SHP77 treated with DMSO at 0.1 percent for 48 hours (cell line): ENCODE results near the gene SLC35B1.

Experiments
- DNase-seq: peaks from one replicate; lab custom pipeline; 2025; lab: John Stamatoyannopoulos, UW

SLC35B1 gene, protein sequence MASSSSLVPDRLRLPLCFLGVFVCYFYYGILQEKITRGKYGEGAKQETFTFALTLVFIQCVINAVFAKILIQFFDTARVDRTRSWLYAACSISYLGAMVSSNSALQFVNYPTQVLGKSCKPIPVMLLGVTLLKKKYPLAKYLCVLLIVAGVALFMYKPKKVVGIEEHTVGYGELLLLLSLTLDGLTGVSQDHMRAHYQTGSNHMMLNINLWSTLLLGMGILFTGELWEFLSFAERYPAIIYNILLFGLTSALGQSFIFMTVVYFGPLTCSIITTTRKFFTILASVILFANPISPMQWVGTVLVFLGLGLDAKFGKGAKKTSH

DNA sequence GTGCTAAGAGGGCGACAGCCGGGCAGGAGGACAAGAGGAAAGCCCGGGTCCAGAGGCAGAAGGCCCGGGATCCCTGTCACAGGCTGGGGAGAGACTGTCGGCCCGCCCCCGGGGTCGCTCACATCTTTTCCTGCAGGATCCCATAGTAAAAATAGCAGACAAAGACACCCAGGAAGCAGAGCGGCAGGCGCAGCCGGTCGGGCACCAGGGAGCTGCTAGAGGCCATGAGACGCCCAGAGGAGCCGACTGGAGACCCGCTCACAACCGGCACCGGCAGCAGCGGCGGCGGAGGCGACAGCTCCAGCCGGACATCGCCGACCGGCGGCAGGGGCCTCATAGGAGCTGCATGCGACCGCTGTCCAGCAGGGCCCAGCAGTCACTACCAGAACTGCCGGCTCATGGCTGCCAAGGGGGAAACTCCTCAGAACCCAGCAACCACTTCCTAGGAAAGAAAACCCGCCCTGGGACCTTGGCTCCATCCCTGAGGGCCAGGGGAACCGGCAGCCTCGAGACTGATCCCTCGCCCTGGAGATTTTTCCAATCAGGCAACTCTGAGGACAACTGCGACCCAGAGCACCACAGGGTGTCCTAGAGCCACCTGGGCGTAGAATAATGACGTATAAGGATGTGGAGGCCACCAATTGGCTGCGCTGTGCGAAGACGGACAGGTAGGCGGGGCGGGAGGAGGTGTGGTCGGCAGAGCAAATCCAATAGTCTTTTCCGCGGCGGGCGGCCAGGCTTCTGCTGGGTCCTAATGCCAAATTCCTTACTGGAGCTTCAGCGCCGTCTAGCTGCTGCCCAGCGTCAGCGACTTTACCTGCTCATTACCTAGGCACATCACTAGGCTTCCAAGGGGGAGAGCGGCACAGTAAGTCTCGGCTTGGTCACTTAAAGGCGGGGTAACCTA lies at the start of gene SLC35B1:
Gene SLC35B1 (minus strand): TSS at position 357 of the 907 bp plus-strand sequence. CDS start 131 bp downstream, at position 226.
- DNase-seq, result peak; percentile 99

DNA sequence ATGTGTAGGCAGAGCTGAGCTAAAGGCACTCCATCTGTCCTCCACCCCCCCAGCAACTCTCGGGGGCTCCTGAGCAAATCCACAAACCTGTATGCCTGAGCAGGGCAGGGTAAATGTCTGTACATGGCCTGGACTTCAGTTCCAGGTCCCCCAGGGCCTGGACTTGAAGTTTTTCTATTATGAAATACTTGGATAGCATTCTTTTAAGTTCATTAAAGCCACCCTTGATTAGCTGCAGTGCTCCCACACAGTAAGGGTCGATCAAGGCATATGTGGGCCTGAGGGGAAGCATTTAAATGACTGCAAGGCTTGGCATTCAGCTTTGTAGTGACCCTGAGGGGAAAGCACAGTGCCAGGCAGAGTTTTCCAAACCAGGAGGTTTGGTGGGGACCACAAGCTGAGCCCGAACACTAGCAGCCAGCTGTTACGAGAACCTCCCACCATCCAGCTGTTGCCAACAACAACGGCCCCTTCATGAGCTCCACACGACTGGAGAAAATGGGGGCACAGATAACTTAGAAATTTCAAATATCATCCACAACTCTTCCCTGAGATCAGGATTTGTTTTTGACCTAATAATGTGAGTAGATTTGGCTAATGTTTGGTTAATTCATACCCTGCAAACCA lies 49.5 kb upstream of the SLC35B1 start:
- no peak for DNase-seq

DNA sequence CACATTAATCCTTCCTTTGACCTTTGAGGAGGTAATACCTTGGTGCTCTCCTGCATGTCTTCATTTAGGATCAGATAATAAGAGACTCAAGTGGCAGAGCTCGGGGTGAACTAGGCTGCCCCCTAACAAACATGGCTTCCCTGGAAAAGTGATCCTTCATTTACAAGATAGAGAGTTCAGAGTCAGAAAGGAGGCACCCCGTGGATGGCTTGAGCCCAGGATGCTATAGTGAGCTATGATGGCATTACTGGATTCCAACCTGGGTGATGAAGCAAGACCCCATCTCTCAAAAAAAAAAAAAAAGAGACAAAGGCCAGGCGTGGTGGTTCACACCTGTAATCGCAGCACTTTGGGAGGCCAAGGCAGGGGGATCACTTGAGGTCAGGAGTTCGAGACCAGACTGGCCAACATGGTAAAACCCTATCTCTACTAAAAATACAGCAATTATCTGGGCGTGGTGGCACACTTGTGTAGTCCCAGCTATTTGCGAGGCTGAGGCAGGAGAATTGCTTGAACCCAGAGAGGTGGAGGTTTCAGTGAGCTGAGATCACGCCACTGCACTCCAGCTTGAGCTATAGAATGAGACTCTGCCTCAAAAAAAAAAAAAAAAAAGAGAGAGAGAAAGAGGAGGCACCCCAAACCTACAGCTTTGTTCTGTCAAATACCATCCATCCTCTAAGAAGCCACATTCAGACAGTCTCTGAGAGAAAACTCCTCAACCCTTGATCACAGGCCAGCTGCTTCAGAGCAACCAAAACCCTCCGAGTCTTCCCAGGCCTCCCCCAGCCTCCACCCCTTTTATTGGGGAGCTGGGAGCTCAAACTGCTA lies 48.8 kb upstream of the SLC35B1 start:
- no peak for DNase-seq

DNA sequence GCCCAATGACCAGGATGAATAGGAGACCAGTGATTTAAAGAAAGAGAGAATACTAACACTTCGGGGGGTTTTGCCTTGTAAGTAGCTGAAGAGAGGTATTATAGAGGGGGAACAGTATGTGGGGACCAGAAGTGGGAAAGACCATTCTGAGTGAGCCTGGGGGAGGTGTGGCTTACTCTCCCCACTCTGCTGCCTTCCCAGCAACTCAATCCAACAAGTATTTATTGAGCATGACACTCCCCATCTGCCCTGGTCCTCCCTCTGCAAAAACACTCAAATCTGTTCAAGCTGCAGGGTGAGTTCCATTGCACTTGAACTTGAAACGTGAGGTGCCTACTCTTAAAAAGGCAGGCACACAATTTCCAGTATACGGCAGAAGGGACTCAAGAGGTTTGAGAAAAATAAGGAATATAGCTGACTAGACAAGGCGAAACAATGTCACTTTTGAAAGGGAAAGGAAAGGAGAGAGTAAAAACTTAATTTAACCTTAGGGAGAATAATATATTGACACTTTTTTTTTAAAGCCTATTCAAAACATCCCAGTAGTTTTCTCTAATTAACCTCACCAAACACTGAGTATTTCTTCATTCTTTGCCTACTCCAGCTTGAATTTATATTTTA lies 48.0 kb upstream of the SLC35B1 start:
- no peak for DNase-seq

DNA sequence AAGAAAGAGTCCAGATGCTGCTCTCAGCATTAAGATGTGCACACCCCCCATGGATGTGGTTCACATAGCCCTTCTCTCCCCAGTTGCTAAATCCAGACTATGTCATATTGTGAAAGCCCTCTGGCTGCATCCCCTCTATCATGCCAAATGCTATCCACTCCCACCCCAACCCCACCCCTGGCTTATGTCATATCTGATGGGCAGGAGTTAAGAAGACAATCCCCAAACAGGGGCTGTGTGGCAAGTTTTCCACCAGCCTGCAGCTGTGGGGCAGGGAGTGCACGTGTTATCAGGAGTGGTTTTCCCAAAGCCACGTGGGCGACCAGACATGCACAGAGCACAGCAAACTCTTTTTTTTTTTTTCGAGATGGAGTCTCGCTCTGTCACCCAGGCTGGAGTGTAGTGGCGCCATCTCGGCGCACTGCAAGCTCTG lies 46.2 kb upstream of the SLC35B1 start:
- no peak for DNase-seq

DNA sequence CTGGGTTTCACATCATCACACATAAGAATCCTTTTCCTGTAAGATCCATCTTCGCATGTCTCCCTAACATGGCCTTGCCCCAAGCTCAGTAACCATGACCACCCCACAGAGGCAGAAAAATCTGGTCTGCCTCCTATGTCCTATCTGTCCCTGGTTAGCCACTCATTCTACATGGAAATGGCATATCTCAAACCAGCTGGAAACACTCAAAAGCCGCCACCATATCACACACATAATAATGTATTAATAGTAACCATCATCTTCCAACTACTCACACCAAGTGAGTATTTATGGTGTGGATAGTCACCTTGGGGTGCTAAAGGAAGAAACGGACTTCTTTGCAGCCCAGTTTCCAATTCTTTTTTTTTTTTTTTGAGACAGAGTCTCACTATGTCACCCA lies 44.7 kb upstream of the SLC35B1 start:
- DNase-seq, result no peak

DNA sequence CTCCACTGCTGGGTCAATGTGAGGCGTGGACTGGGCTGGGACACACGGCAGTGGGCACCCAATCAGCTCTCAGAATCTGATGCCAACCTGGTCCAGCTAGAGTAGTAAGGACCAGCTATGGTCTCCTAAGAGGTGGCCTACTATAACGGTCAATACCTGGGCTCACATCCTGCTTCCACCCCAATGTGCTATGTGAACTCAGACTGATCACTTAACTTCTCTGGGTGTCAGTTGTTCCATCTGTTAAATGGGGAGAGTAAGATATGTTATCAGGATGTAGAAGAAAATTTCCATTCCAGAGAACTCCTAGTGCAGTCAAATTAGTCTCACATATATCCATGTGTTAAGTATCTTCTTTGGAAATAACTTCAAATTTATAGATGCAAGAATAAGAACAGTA lies 42.0 kb upstream of the SLC35B1 start:
- DNase-seq, result no peak

DNA sequence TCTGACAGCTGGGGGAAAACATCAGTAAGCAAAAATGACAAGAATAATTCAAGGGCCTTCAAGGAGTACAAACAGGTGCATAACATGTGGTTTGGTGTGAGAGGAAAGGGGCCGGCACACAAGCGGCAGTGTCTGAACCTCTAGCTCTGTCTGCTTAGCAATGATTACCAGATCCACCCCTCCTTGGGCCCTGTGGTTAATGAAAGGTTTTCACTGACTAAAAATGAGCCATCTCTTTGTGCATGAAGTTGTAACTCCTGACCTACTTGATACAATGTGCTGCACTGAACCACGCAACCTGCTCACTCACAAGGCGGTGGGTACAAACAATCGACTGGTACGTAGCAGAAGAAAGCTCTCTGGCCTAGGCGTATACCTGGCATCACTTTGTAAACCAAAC lies 41.0 kb upstream of the SLC35B1 start:
- DNase-seq, result no peak

DNA sequence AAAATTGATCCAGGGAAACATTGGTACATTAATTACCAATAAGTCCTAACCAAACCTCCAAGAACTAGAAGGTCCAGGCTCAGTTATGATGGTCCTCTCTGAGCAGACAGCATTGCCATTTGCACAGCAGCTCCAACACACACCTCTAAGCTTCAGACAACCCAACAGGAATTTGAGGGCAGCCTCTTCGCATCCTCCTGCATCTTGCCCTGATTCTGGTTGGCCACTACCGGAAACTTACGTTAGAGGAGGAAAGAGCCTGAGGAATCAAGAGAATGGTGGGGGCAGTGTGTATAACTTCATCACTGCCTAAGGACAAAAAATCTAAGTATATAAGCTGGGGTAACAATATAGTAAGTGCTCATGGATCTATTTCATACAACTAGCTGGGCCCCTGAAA lies 40.5 kb upstream of the SLC35B1 start:
- no peak for DNase-seq

DNA sequence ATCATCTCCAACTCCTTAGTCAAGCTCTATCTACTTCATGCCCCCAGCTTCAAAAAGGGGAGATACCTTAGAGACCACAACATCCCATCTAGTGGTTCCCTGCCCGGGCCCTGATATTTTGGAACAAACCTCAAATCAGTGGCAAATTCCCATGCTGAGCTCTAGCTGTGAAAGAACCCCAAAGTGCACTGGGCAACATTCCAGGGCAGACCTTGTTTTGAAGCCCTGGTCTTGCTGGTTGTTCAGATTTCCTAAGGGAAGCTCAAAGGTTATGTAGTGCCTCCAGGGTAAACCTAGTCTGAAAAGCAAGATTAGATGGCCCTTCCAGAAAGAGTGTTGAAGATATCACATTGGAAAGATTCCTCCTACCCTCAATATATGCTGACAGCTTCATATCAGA lies 39.9 kb upstream of the SLC35B1 start:
- DNase-seq, result no peak

DNA sequence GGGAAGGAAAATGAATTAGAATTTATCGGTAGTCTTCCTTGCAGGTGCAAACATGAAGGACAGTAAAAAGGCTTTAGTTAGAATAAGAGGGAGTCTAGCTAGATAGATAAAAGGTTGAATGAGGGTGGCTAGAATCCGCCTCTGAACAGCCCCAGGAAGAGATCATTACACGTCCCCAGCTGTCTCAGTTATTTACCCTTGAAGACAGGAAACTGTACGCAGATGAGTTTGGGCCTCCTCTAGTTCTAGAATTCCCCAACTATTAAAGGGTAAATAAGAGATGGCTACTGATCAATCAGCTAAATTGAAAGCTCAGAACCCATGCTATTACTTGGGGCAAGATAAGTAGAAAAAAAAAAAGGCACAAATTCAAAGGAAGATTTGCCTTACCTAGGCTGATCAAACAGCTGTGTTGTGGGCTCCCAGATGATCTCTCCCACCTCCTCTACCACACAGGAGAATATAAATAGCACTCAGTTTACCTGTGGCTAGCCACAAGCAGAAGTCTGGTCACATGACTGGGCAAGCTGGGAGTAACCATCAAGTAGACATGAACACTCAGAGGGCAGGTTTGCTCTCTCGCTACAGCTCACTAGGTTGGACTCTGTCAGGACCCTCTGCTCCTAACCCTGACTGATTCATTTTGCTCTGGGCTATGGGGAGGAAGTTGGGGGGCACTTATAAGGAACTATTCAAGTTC lies 39.2 kb upstream of the SLC35B1 start:
- no peak for DNase-seq

DNA sequence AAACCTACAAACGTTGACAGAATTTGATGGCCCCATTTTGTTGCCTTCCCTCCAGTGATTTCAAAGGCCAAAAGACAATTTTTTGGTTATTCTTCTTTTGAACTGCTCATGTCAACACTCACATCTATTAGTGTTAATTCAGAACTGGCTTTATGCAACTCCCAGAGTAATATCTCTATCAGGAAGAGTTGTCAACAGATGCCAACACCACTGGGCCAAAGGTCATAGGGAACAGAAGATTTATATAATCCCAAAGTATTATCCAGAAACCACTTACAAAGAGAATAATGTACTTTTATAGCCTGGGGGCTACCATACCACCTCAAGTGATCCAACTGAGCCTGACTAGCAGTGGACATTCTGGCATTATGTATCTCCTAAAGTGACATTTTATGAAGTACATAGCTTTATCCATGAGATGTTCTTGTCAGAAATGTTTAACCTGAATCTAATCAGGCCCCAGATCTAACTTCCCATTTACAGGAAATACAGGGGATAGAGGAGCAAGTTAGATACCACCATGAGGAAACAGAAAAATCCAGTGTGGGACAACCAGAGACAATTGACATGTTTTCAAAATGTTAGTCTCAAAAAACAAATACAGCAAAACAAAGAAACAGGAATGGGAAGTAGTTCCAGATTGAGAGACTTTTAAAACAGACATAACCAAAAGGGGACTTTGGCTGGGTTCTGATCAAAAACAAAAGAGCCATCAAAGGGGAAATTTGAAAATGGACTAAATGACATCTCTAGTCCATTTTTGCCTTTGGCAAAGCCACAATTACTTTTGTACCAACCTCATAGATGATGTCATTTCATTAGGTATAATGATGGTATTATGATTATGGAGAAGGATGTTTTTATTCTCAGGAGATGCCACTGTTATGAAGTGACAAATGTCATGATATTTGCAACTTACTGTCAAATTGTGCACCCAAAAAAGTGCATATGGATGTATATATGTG lies 37.7 kb upstream of the SLC35B1 start:
- DNase-seq, result no peak

DNA sequence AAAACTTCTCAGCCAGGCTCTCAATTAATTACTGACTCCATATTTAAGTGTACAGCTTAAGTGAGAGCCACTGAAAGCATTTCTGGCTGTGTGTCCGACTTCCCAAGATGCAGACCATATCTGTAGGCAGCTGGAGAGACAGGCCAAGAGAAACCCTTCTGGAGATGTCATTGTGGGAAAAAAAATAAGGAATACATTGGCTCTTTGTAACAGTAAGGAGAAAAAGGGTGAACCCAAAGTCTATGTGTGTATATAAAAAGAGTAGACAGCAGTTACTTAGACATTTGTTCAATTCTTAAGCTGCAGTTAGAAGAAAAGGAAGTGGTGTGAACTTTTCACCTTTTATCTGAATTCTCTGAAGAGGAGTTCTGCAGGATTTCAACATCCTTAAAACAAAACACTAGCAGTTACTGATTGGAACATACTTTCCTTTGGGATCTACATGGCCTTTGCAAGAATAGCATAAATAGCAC lies 34.4 kb upstream of the SLC35B1 start:
- DNase-seq, result no peak

DNA sequence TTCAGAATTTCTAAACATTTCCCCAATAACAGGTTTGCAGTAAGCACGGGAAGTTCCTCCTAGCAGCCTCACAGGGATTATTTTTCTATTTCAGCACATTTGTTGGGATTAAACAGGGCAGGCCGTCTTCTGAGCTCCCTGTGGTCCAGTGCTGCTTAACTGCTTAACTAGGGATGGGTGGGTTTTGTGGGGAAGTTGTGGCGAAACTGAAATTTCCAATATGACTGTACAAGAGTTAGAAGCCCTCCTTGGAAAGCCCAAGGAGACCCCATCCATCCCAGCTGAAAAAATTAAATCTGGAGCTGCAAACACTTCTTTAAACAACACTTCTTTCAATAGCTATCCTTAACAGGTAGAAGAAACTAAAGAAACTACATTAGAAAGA lies 33.9 kb upstream of the SLC35B1 start:
- no peak for DNase-seq

DNA sequence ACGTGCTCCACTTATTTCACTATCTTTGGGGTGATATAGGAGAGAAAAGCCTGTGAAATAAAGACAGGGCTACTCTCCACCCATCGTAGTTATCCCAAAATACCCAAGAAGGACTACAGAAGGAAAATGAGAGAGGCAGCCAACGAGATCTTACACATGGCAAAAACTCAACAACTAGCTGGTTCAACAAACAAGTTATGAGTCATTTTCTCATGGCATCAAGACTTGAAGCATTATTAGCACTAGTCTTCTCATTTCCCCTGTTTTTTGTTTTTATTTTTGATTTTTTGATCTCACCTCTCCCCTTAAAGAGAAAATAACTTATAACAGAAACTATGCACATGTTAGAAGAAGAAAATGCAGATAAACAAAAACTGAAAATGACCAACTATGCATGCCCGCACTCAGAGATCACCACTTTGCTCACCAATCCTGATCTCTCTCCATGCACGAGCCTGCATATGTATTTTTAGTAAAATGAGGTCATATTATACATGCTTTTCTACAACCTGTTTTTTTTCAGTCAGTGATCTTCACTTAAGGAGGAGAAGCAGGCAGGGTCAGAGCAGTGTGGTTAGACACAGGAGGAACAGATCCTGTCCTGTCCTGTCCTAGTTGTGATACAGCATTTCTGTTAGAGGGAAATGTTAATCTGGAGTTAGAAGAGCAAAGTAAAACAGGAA lies 33.4 kb upstream of the SLC35B1 start:
- DNase-seq, result no peak

DNA sequence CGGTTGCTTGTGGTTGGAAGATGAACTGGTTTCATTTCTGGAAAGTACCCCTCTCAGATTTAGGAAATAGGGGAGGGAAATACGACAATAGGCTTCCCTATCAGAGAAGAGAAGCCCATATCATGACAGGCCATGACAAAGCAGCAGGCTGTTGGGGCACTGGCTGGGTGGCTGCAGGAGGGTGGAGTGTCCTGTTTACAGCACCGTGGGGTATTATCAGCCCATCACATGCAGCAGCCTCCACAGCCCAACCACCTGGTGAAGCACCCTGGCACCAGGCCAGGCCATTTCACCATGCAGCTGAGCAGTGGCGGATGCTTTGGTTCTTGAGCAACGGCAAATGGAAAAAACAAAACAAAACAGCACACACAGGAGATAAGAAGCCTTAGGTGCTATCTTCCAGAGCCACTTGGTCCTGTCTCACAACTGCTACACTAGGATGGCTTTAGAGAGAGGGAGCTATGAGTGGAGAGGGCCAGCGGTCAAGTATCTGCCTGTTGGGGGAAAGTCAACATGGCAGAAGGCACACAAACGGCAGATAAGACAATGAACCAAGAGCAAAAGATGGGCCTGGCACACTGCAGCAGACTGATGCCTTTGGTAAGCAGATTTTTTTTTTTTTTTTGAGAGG lies 32.0 kb upstream of the SLC35B1 start:
- peak; percentile 79 for DNase-seq

DNA sequence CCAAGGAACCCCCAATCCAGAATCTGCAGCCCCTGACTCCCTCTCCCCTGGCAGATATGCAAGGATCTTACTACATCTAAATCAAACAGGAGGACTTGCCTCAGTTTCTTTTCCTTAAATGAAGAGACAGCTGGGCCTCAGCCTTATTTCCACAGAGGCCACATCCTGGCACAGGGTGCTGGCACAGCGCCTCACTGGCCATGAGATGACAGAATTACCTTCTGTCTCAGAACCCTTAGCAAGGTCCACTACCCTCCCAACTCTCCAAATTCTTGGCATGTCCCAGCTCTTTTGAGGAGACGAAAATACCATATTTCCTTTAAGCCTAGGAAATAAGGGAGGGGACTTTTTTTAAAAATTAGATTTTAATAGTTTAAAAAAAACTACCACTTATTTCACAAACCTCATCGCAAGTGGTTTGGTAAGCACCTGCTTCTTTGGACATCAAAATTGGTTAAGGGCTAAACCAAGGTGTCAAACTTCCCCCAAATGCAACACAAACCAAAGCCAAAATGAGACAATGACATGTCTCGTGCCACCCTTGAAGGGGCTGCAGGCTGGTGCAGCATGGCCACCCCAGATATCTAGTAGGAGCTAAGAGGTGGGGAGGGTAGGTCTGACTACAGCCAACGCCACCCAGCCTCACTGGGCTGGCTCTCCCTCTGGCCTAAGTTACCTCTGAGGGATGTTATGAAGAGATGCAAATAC lies 30.8 kb upstream of the SLC35B1 start:
- no peak for DNase-seq
